A549 (cell line): ENCODE measurements around the gene SLC16A7.

ENCODE experiments used
- CHD4 ChIP-seq: fragments of 200-600 bp; sonication (generic); IDR thresholded peaks from 2 replicates; pipeline ENCODE4 v1.6.1; 2016; ENCODE audit warnings: antibody characterized with exemption, mild to moderate bottlenecking, borderline replicate concordance
- CTCF ChIP-seq: fragments of >200 bp; sonication (Bioruptor Twin); formaldehyde crosslinking; IDR thresholded peaks from 3 replicates; pipeline ENCODE4 v1.5.1; 2016
- ESRRA ChIP-seq: fragments of 150-350 bp; IDR thresholded peaks from 2 replicates; pipeline ENCODE4 v1.6.1; 2014; ENCODE audit warnings: mild to moderate bottlenecking, low read length, borderline replicate concordance
- MAZ ChIP-seq: fragments of 150-350 bp; IDR thresholded peaks from 2 replicates; pipeline ENCODE4 v1.6.1; 2014; ENCODE audit warnings: antibody characterized with exemption, low read depth, low read length, borderline replicate concordance
- RCOR1 ChIP-seq: fragments of 150-350 bp; IDR thresholded peaks from 2 replicates; pipeline ENCODE4 v1.6.1; 2014; ENCODE audit warnings: antibody characterized with exemption, low read length, low read depth
- TP53 ChIP-seq: fragments of 250-450 bp; sonication (Bioruptor Pico); IDR thresholded peaks from 2 replicates; pipeline ENCODE4 v1.5.0; 2021; ENCODE audit warnings: mild to moderate bottlenecking, moderate library complexity
- USF2 ChIP-seq: fragments of 450-650 bp; IDR thresholded peaks from 2 replicates; pipeline ENCODE4 v1.6.1; 2014; ENCODE audit warnings: antibody characterized with exemption
- ZFP36 ChIP-seq: fragments of 450-650 bp; IDR thresholded peaks from 2 replicates; pipeline ENCODE4 v1.6.1; 2014; ENCODE audit warnings: borderline replicate concordance; ENCODE audit not compliant: partially characterized antibody

- TF ChIP-seq CHD4 (no peak), ESRRA (no peak), ZFP36 (no peak), TP53 (no peak), USF2 (no peak), MAZ (no peak), RCOR1 (no peak), CTCF (no peak)
Measured at GRCh38 chr12:59595565-59595882, 305 bp upstream of the SLC16A7 start.
